Stomach (tissue), 9 donors: ENCODE measurements around the gene CPVL. TPM values are rescaled to one million over a fixed set of nuclear protein-coding genes. Genes with fewer than 3 reads are reported as not detected.

Source experiments
- DNase-seq, 2 donors: peaks; one replicate each; pipeline versions ENCODE4 v3.0.0 to v3.0.0-alpha.2; 2013 to 2019
- H3K27ac ChIP-seq, 5 donors: fragments of 200-600 bp in 4 of 5; sonication (generic) in 4 of 5; one replicate each; pipeline ENCODE4 v1.5.1; 2013 to 2019; ENCODE audit warnings: mild to moderate bottlenecking in 1 of 5, moderate library complexity in 1 of 5
- H3K27me3 ChIP-seq, 3 donors: fragments of 200-600 bp; sonication (generic); one replicate each; pipeline ENCODE4 v1.5.1; 2017 to 2019; ENCODE audit warnings: mixed run types in 1 of 3
- H3K36me3 ChIP-seq, 4 donors: fragments of 200-600 bp; sonication (generic); 1 replicate in 3 of 4; 2 replicates in 1 of 4; pipeline ENCODE4 v1.5.1; 2016 to 2019
- H3K4me1 ChIP-seq, 4 donors: fragments of 200-600 bp; sonication (generic); one replicate each; pipeline ENCODE4 v1.5.1; 2016 to 2019
- H3K4me3 ChIP-seq, 4 donors: fragments of 200-600 bp; sonication (generic) in 3 of 4; one replicate each; pipeline ENCODE4 v1.5.1; 2016 to 2019; ENCODE audit warnings: mild to moderate bottlenecking in 1 of 4
- H3K9me3 ChIP-seq, 4 donors: fragments of 200-600 bp; sonication (generic); one replicate each; pipeline ENCODE4 v1.5.1; 2016 to 2019
- EP300 ChIP-seq: sonication (generic); formaldehyde crosslinking; IDR thresholded peaks from one replicate; pipeline ENCODE4 v1.6.1; 2017; ENCODE audit warnings: antibody characterized with exemption
- POLR2A ChIP-seq, 4 donors: fragments of 450-650 bp; IDR thresholded peaks; one replicate each; pipeline ENCODE4 v1.6.1; 2016; ENCODE audit warnings: antibody characterized with exemption in 4 of 4, control low read depth in 2 of 4, mild to moderate bottlenecking in 1 of 4, moderate library complexity in 1 of 4
- POLR2AphosphoS5 ChIP-seq, 3 donors: sonication (generic); formaldehyde crosslinking; IDR thresholded peaks; one replicate each; pipeline ENCODE4 v1.6.1; 2016; ENCODE audit warnings: antibody characterized with exemption in 3 of 3
- WGBS, 5 donors: extraction: QIAGEN DNeasy Blood & Tissue Kit in 3 of 5; methylation state at CpG; one replicate each; pipeline versions ENCODE4 v1.1.5 to v1.1.7; 2013 to 2018; 5-methylcytosine and 5-hydroxymethylcytosine counted together
- intact Hi-C: fragments of 100-400 bp; cut with DNase I; formaldehyde crosslinking; loops from one replicate; pipeline ENCODE4 v1.15.1; 2023; ENCODE audit warnings: low total_unique reads
- polyA plus RNA-seq, 3 donors: library from polyadenylated mRNA; stranded (reverse); fragments of 200-250 nt; gene quantifications; one replicate each; pipeline ENCODE4 v1.2.3, GENCODE V29; 2013
- total RNA-seq, 5 donors: library from RNA; depleted of rRNA; stranded (reverse); fragments of >200 nt; gene quantifications; one replicate each; pipeline versions ENCODE4 v1.1.0 to v1.2.3, GENCODE V29; 2014 to 2016
- TF ChIP-seq, protein P1 (sequence below), 7 experiments: fragments of 450-650 bp in 4 of 7; fragments of 200-600 bp in 3 of 7; sonication (generic) in 3 of 7; IDR thresholded peaks; one replicate each; pipeline ENCODE4 v1.5.1; 2016 to 2019; ENCODE audit warnings: antibody characterized with exemption in 7 of 7, control low read depth in 2 of 7, mild to moderate bottlenecking in 1 of 7
- donor health status: healthy with polysubstance abuse.
- donor health status: Bipolar disorder and iron deficiency.
- donor health status: healthy.

The CPVL gene
- total and polyA plus RNA-seq, 8 donors = 4.1 to 24.3 (median 17.5) TPM; not detected in 3

DNA sequence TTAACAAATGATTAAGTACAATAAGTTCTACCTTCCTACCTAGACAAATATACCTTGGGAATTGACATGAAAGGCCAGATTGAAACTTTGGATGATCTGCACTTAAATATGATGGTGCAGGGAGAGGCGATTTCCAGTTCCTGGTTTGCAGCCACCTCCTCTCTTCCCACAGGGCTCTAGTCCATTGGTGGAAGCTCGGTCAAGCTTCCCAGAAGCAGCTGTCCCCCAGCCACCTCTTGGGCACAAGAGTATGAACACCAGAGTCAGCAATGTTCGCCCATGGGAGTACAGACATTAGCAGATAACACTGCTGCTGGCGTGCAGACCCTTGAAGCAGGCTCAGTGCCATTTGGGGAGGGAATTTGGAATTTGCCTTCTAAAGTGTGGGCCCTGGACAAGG, 1.5 kb upstream of the CPVL start:
- Histone ChIP-seq H3K27me3 (peaks cover 0 to 40% (median 12%) of the 10 kb centered on the region in 3 donors), H3K9me3 (no peaks in the 10 kb centered on the region), H3K27ac (no peak overlapping the region), H3K4me3 (no peak overlapping the region), H3K4me1 (peaks cover 11 to 19% (median 17%) of the 10 kb centered on the region in 4 donors), H3K36me3 (no peaks in the 10 kb centered on the region)
- WGBS, 5 donors = 81 to 92% (median 88%) methylated on average over 4 of the region's 4 CpGs
- no peak for DNase-seq
- TF ChIP-seq EP300 = no peak
- TF ChIP-seq, protein P1, sequence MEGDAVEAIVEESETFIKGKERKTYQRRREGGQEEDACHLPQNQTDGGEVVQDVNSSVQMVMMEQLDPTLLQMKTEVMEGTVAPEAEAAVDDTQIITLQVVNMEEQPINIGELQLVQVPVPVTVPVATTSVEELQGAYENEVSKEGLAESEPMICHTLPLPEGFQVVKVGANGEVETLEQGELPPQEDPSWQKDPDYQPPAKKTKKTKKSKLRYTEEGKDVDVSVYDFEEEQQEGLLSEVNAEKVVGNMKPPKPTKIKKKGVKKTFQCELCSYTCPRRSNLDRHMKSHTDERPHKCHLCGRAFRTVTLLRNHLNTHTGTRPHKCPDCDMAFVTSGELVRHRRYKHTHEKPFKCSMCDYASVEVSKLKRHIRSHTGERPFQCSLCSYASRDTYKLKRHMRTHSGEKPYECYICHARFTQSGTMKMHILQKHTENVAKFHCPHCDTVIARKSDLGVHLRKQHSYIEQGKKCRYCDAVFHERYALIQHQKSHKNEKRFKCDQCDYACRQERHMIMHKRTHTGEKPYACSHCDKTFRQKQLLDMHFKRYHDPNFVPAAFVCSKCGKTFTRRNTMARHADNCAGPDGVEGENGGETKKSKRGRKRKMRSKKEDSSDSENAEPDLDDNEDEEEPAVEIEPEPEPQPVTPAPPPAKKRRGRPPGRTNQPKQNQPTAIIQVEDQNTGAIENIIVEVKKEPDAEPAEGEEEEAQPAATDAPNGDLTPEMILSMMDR (IDR thresholded peaks at IDR 0.05) = no peak
- TF ChIP-seq POLR2A (IDR thresholded peaks at IDR 0.05) = no peak
- no peak for TF ChIP-seq POLR2AphosphoS5 (IDR thresholded peaks at IDR 0.05)
- intact Hi-C loops = no loop called here

DNA sequence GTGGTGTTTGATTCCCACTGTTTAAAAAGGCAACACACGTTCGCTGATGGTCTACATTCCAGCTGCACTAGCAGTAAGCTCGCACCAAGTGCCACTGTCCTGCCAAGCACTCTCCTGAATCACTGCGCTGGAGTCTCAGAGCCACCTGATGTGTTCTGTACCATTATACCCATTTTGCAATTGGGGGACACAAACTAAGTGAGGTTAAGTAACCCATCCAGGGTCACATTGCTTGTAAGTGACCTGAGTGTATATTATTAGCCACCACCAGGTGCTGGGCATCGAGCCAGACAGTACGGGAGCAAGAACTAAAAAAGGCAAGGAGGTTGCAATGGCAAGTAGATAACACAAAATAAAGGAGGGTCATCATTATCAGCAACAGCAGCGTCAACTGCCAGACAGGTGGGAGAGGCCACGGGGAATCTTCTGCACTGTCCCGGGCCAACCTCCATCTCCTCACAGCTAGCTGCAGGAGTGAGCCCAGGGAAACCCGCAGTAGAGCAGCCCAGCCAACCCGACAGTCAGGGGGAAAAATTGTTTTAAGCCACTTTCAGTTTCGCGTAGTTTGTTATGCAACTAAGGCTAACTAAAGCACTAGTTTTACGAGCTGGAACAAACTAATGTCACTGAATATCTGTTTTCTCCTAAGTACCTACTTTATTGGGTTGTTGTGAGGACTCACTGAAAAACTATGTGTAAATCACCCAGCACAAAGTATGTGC, 712 bp upstream of the CPVL start:
- Histone ChIP-seq H3K36me3 (no peaks in the 10 kb centered on the region), H3K4me3 (peak overlapping the region; percentile 35 to 52 (median 47)), H3K27ac (peak overlapping the region in 2 of 5 donors; percentile 40 to 41), H3K9me3 (no peaks in the 10 kb centered on the region), H3K27me3 (peaks cover 0 to 40% (median 12%) of the 10 kb centered on the region in 3 donors), H3K4me1 (peaks cover 11 to 20% (median 17%) of the 10 kb centered on the region in 4 donors)
- WGBS, 5 donors = 38 to 54% (median 46%) methylated on average over 14 of the region's 14 CpGs
- peak; percentile 45 to 50 for DNase-seq
- TF ChIP-seq POLR2AphosphoS5 (IDR thresholded peaks at IDR 0.05) (no peak), POLR2A (IDR thresholded peaks at IDR 0.05) (no peak), EP300 (no peak)
- TF ChIP-seq, protein P1 (IDR thresholded peaks at IDR 0.05) = no peak
- intact Hi-C loops = no loop called here

DNA sequence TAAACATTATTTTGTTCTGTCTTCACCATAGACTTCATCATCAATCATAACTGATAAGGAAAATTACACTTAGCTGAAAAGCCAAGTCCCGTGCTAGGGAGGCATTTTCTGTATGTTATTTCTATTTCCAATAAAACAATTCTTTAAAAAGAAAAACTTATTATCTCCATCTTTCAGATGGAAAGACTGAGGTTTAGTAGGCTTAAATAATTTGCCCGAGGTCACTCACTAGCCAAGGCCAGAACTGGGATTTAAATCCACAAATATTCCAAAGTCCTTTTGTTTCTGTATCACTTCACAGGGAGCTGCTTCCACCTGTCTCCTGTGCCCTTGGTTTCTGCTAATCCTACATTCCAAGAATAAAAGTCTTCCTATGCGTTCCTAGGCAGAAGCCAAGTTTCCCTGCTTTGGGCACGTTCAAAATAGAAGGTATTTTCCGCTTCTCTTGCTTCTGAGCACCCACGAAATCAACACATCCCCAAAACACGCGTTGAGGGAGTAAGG, 732 bp downstream of the CPVL start:
- peaks cover 0 to 45% (median 12%) of the 10 kb centered on the region in 3 donors for H3K27me3 ChIP-seq
- 14 to 17% (median 15%) methylated on average over 8 of the region's 8 CpGs for WGBS, 5 donors
- intact Hi-C loops = no loop called here
- peak overlapping the region; percentile 35 to 52 (median 47) for H3K4me3 ChIP-seq
- peak overlapping the region in 2 of 5 donors; percentile 40 to 41 for H3K27ac ChIP-seq
- no peaks in the 10 kb centered on the region for H3K36me3 ChIP-seq
- H3K4me1 ChIP-seq = peaks cover 11 to 26% (median 21%) of the 10 kb centered on the region in 4 donors
- TF ChIP-seq POLR2AphosphoS5 (IDR thresholded peaks at IDR 0.05) = no peak
- TF ChIP-seq POLR2A (IDR thresholded peaks at IDR 0.05) = no peak
- TF ChIP-seq, protein P1 (IDR thresholded peaks at IDR 0.05) = no peak
- no peak for TF ChIP-seq EP300
- DNase-seq = no peak
- no peaks in the 10 kb centered on the region for H3K9me3 ChIP-seq

DNA sequence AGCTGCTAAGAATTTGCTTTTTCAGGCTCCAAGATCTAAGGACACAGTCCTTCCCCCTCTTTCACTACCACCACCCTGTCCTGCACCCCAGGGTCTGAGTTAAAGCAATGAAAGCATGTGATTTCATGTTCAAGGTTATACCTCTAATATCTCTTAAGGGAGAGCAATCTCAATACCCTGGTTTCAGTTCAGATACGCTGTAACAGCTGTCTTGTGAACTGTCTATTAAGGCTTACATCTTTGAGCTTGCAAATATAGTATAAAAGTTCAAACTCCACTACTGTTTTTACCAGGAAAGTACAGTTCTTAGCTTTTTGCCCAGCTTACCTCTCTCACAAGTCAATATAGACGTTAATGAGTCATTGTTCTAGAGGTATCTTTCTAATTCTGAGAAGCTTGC, 2.6 kb downstream of the CPVL start:
- DNase-seq = no peak
- H3K27ac ChIP-seq = no peak overlapping the region
- TF ChIP-seq, protein P1 (IDR thresholded peaks at IDR 0.05) = no peak
- no peak for TF ChIP-seq POLR2AphosphoS5 (IDR thresholded peaks at IDR 0.05)
- TF ChIP-seq POLR2A (IDR thresholded peaks at IDR 0.05) = no peak
- no peak for TF ChIP-seq EP300
- intact Hi-C loops = no loop called here
- peaks cover 11 to 26% (median 21%) of the 10 kb centered on the region in 4 donors for H3K4me1 ChIP-seq
- H3K4me3 ChIP-seq = no peak overlapping the region
- H3K9me3 ChIP-seq = no peaks in the 10 kb centered on the region
- H3K27me3 ChIP-seq = peaks cover 0 to 46% (median 12%) of the 10 kb centered on the region in 3 donors
- 72 to 83% (median 77%) methylated on average over 2 of the region's 2 CpGs for WGBS, 5 donors
- no peaks in the 10 kb centered on the region for H3K36me3 ChIP-seq
